PC-3 (cell line): ENCODE results near the gene VRK3. TPM values are rescaled to one million over a fixed set of nuclear protein-coding genes. Genes with fewer than 3 reads are reported as not detected.

Source experiments
- ATAC-seq: fragments of 200-7000 bp; cut with Tn5 transposase; 2 replicates; pipeline ENCODE4 v1.9.1; 2020; ENCODE audit warnings: mild to moderate bottlenecking, moderate library complexity
- BruUV-seq: library from RNA; stranded (reverse); fragments of 400-500 nt; replicated peaks from 2 replicates; lab custom pipeline; 2021; lab: Mats Ljungman, UMichigan
- CTCF ChIA-PET: fragments of 300-600 bp; sonication (Branson Sonifier 250); formaldehyde crosslinking; loops from one replicate; lab custom pipeline; 2022; ENCODE audit warnings: antibody characterized with exemption; lab: Charles Lee
- POLR2A ChIA-PET: fragments of 300-600 bp; sonication (Branson Sonifier 250); formaldehyde crosslinking; loops from one replicate; lab custom pipeline; 2022; ENCODE audit warnings: antibody characterized with exemption; ENCODE audit not compliant: unreplicated experiment; lab: Charles Lee
- DNase-seq: peaks from one replicate; pipeline ENCODE4 v3.0.0-alpha.2; 2015
- H2AFZ ChIP-seq: fragments of 300-600 bp; sonication (generic); 2 replicates; pipeline ENCODE4 v1.6.0; 2016; ENCODE audit warnings: antibody characterized with exemption, low read length
- H3F3A ChIP-seq: fragments of 300-600 bp; sonication (generic); one replicate; pipeline ENCODE4 v1.6.0; 2017; ENCODE audit warnings: antibody characterized with exemption, low read length, control low read depth, mild to moderate bottlenecking; ENCODE audit not compliant: unreplicated experiment
- H3K27ac ChIP-seq: fragments of 300-600 bp; sonication (generic); 2 replicates; pipeline ENCODE4 v1.5.1; 2016; ENCODE audit warnings: mild to moderate bottlenecking, low read length
- H3K27me3 ChIP-seq: fragments of 300-600 bp; sonication (generic); 2 replicates; pipeline ENCODE4 v1.6.1; 2016; ENCODE audit warnings: low read length, mixed read lengths
- H3K36me3 ChIP-seq: fragments of 300-600 bp; sonication (generic); 2 replicates; pipeline ENCODE4 v1.6.1; 2016; ENCODE audit warnings: low read depth, mixed run types, low read length, mixed read lengths
- H3K4me1 ChIP-seq: fragments of 300-600 bp; sonication (generic); 2 replicates; pipeline ENCODE4 v1.5.1; 2016; ENCODE audit warnings: low read length; ENCODE audit not compliant: insufficient read depth
- H3K4me2 ChIP-seq: fragments of 300-600 bp; sonication (generic); 2 replicates; pipeline ENCODE4 v1.6.0; 2016; ENCODE audit warnings: low read length
- H3K4me3 ChIP-seq: fragments of 300-600 bp; sonication (generic); 2 replicates; pipeline ENCODE4 v1.5.1; 2016; ENCODE audit warnings: mild to moderate bottlenecking, low read length, mixed read lengths
- H3K79me2 ChIP-seq: fragments of 300-600 bp; sonication (generic); 2 replicates; pipeline ENCODE4 v1.6.1; 2017; ENCODE audit warnings: low read length, mixed read lengths
- H3K9ac ChIP-seq: fragments of 300-600 bp; sonication (generic); 2 replicates; pipeline ENCODE4 v1.6.0; 2016; ENCODE audit warnings: mild to moderate bottlenecking, low read length
- H3K9me2 ChIP-seq: fragments of 300-600 bp; sonication (generic); replicated peaks from 2 replicates; pipeline ENCODE4 v1.6.1; 2016; ENCODE audit warnings: mixed run types, low read length, mixed read lengths
- H3K9me3 ChIP-seq: fragments of 300-600 bp; sonication (generic); 2 replicates; pipeline ENCODE4 v1.6.1; 2016; ENCODE audit warnings: low read length, mixed read lengths
- H4K20me1 ChIP-seq: fragments of 300-600 bp; sonication (generic); 2 replicates; pipeline ENCODE4 v1.6.1; 2016; ENCODE audit warnings: low read length, mixed read lengths
- CTCF ChIP-seq: fragments of 300-600 bp; sonication (generic); conservative IDR thresholded peaks from 2 replicates; pipeline ENCODE4 v1.5.1; 2017; ENCODE audit warnings: antibody characterized with exemption, low read depth, mild to moderate bottlenecking, low read length
- EZH2 ChIP-seq: fragments of 300-600 bp; sonication (generic); IDR thresholded peaks from one replicate; pipeline ENCODE4 v1.6.1; 2017; ENCODE audit warnings: antibody characterized with exemption, mild to moderate bottlenecking, low read length; ENCODE audit not compliant: unreplicated experiment
- EZH2phosphoT487 ChIP-seq: fragments of 300-600 bp; sonication (generic); IDR thresholded peaks from 2 replicates; pipeline ENCODE4 v1.6.1; 2018; ENCODE audit warnings: mild to moderate bottlenecking, antibody characterized with exemption, low read length, borderline replicate concordance
- intact Hi-C: fragments of 100-400 bp; cut with micrococcal nuclease; formaldehyde crosslinking; loops from 2 replicates; pipeline ENCODE4 v1.9.0; 2023
- total RNA-seq: library from RNA; depleted of rRNA; stranded (reverse); fragments of >200 nt; gene quantifications from 2 replicates; pipeline ENCODE4 v1.2.3, GENCODE V29; 2014

VRK3 gene
- total RNA-seq, 1 experiment from 2014 or later, result 36.3 TPM

DNA sequence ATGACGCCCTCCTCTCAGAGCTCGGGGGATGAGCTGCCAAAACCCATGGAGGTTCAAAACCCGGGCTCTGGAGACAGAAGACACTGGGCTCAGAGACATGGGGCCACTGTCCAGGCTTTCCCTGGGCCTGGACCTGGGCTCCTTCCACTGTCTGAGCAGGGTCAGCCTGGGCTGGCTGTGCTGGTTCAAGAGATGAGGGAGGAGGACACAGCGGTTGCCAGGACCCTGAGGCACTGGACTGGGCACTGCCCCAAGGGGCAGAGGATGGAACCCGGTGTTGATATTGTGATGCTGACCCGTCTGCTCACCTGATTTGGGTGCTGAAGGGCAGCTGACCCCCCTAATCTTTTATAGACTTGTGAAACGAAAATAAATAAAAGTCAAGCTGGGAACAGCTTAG is 50.1 kb downstream of the VRK3 start:
- Histone ChIP-seq H3F3A (no peaks in the 10 kb centered on the region), H3K27me3 (no peaks in the 10 kb centered on the region), H4K20me1 (no peaks in the 10 kb centered on the region), H3K9me3 (no peaks in the 10 kb centered on the region), H3K79me2 (no peaks in the 10 kb centered on the region), H3K4me1 (no peaks in the 10 kb centered on the region), H3K36me3 (no peaks in the 10 kb centered on the region), H3K9me2 (no peaks in the 10 kb centered on the region), H3K4me2 (no peak overlapping the region), H3K27ac (no peak overlapping the region), H2AFZ (no peak overlapping the region), H3K9ac (no peak overlapping the region), H3K4me3 (no peak overlapping the region)
- POLR2A ChIA-PET, result no interaction called here
- no peak for TF ChIP-seq EZH2
- TF ChIP-seq EZH2phosphoT487, result no peak
- ATAC-seq (no peak), DNase-seq (no peak)
- no TSS peak for BruUV-seq
- CTCF ChIA-PET, result no interaction called here
- intact Hi-C loops, result no loop called here

GRCh38 chr19:49973987-49974386 is 51.2 kb downstream of the VRK3 start:
- DNase-seq, result no peak
- BruUV-seq, result no TSS peak
- Histone ChIP-seq H3K36me3 (no peaks in the 10 kb centered on the region), H3K9me2 (no peaks in the 10 kb centered on the region), H3K79me2 (no peaks in the 10 kb centered on the region), H3F3A (no peaks in the 10 kb centered on the region), H3K27me3 (no peaks in the 10 kb centered on the region), H3K9ac (no peak overlapping the region), H3K4me3 (no peak overlapping the region), H3K9me3 (no peaks in the 10 kb centered on the region), H3K27ac (no peak overlapping the region), H3K4me1 (no peaks in the 10 kb centered on the region), H3K4me2 (no peak overlapping the region), H2AFZ (no peak overlapping the region), H4K20me1 (no peaks in the 10 kb centered on the region)
- ATAC-seq, result no peak
- TF ChIP-seq CTCF (no peak), EZH2phosphoT487 (no peak), EZH2 (no peak)
- ChIA-PET POLR2A (no interaction called here), CTCF (no interaction called here)
- intact Hi-C loops, result no loop called here

DNA sequence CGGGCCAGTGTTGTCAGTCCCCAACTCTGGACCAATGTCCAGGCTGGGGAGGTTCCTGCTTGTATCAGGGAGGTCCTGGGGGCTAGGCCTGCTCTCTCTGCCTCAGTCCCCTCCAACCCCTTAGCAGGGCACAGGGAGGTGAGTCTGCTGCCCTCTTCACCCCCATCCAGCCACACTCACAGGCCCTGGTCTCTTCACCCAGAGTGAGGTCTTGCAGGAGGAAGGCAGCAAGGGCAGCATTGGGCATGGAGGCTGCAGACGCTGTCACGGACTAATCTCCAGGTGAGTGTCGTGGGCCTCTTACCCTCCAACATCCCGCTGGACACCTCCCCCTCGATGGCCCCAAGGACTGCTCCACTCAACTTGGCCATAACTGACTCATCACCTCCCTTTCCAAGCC is 52.3 kb downstream of the VRK3 start:
- ATAC-seq (no peak), DNase-seq (no peak)
- H3K36me3 ChIP-seq, result no peaks in the 10 kb centered on the region
- H3K4me1 ChIP-seq, result no peaks in the 10 kb centered on the region
- H3K4me3 ChIP-seq, result no peak overlapping the region
- no peak overlapping the region for H2AFZ ChIP-seq
- H3K9me2 ChIP-seq, result no peaks in the 10 kb centered on the region
- ChIA-PET POLR2A (no interaction called here), CTCF (no interaction called here)
- H3K9me3 ChIP-seq, result no peaks in the 10 kb centered on the region
- no peaks in the 10 kb centered on the region for H3K27me3 ChIP-seq
- no peaks in the 10 kb centered on the region for H4K20me1 ChIP-seq
- H3K79me2 ChIP-seq, result no peaks in the 10 kb centered on the region
- TSS peak; percentile 11 for BruUV-seq
- no peak overlapping the region for H3K27ac ChIP-seq
- H3F3A ChIP-seq, result no peaks in the 10 kb centered on the region
- no peak overlapping the region for H3K9ac ChIP-seq
- no peak overlapping the region for H3K4me2 ChIP-seq
- no peak for TF ChIP-seq EZH2
- no peak for TF ChIP-seq CTCF
- TF ChIP-seq EZH2phosphoT487, result no peak
- intact Hi-C loops, result no loop called here
